ENCODE measurements around the gene DESI1.

DNA sequence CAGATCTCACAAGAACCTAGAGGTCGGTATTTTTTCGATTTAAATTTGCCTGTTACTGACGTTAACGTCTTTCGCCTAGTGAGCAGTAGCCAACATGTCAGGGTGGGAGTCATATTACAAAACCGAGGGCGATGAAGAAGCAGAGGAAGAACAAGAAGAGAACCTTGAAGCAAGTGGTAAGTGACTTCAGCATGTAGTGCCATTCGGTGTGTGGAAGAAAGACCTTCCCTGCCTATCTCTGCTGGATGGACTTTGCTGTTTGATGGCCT lies 1.0 kb upstream of the DESI1 start:
- no peak for TF ChIP-seq CTCF (IDR thresholded peaks at IDR 0.05; ENCODE audit: poor library complexity, severe bottlenecking)
- TF ChIP-seq EZH2 (IDR thresholded peaks at IDR 0.05; ENCODE audit: borderline replicate concordance, insufficient read depth, low read length, poor library complexity, severe bottlenecking), result no peak
- no peak for TF ChIP-seq EP300 (conservative IDR thresholded peaks at IDR 0.05; ENCODE audit: poor library complexity, severe bottlenecking)

Measured in neural cell (in vitro differentiated cells).